CD4-positive, CD25-positive, alpha-beta regulatory T cell (primary cell): ENCODE results near the gene ZNHIT3. TPM values are rescaled to one million over a fixed set of nuclear protein-coding genes. Genes with fewer than 3 reads are reported as not detected.

Source experiments
- ATAC-seq, 2 donors: fragments of 150-1000 bp; cut with Tn5 transposase; one replicate each; pipeline ENCODE4 v1.10.0; 2021; ENCODE audit warnings: low read depth in 2 of 2, moderate number of reproducible peaks in 2 of 2, moderate library complexity in 1 of 2
- DNase-seq, 3 donors: peaks; one replicate each; pipeline versions ENCODE4 v3.0.0 to v3.0.0-alpha.2; 2012 to 2022; ENCODE audit warnings: mixed read lengths in 1 of 3
- H3K27ac ChIP-seq: one replicate; pipeline ENCODE4 v1.7.0; 2013; ENCODE audit warnings: mild to moderate bottlenecking, low read length; ENCODE audit not compliant: insufficient read depth, poor library complexity, severe bottlenecking
- H3K27me3 ChIP-seq: one replicate; pipeline ENCODE4 v1.7.0; 2013; ENCODE audit warnings: low read length; ENCODE audit not compliant: control insufficient read depth, insufficient read depth
- H3K36me3 ChIP-seq: one replicate; pipeline ENCODE4 v1.7.0; 2013; ENCODE audit warnings: mild to moderate bottlenecking, low read length, moderate library complexity; ENCODE audit not compliant: control insufficient read depth, insufficient read depth
- H3K4me1 ChIP-seq: 2 replicates; pipeline ENCODE4 v1.7.0; 2013; ENCODE audit warnings: mild to moderate bottlenecking, low read length; ENCODE audit not compliant: insufficient read depth, control insufficient read depth, poor library complexity, severe bottlenecking
- H3K4me3 ChIP-seq: one replicate; pipeline ENCODE4 v1.7.0; 2013; ENCODE audit warnings: low read depth, mild to moderate bottlenecking, low read length, moderate library complexity
- H3K9me3 ChIP-seq, 2 experiments: 1 replicate in 1 of 2; 2 replicates in 1 of 2; pipeline ENCODE4 v1.7.0; 2013; ENCODE audit warnings: low read length in 2 of 2, mild to moderate bottlenecking in 1 of 2, moderate library complexity in 1 of 2; ENCODE audit not compliant: control insufficient read depth in 2 of 2
- H3K27ac Mint-ChIP-seq, 3 donors: one replicate each; pipeline ENCODE4 v1.8.0; 2020 to 2022; ENCODE audit warnings: mild to moderate bottlenecking in 3 of 3, mixed read lengths in 3 of 3, moderate library complexity in 2 of 3
- H3K27me3 Mint-ChIP-seq: one replicate; pipeline ENCODE4 v1.8.0; 2022; ENCODE audit warnings: mild to moderate bottlenecking, mixed read lengths
- H3K36me3 Mint-ChIP-seq: one replicate; pipeline ENCODE4 v1.8.0; 2020; ENCODE audit warnings: mixed read lengths
- H3K4me1 Mint-ChIP-seq, 4 donors: one replicate each; pipeline ENCODE4 v1.8.0; 2020 to 2022; ENCODE audit warnings: mixed read lengths in 4 of 4, mild to moderate bottlenecking in 1 of 4
- H3K4me3 Mint-ChIP-seq, 4 donors: one replicate each; pipeline ENCODE4 v1.8.0; 2020 to 2022; ENCODE audit warnings: mild to moderate bottlenecking in 4 of 4, mixed read lengths in 4 of 4, moderate library complexity in 3 of 4
- H3K9me3 Mint-ChIP-seq, 7 donors: one replicate each; pipeline ENCODE4 v1.8.0; 2020 to 2022; ENCODE audit warnings: mixed read lengths in 7 of 7, mild to moderate bottlenecking in 3 of 7, moderate library complexity in 2 of 7
- polyA plus RNA-seq, 4 donors: library from polyadenylated mRNA; unstranded; fragments of 300-500 nt; fragmentation: Illumina TruSeq; gene quantifications; one replicate each; pipeline ENCODE4 v1.2.3, GENCODE V29; 2021
- total RNA-seq: library from RNA; stranded (reverse); gene quantifications from one replicate; pipeline ENCODE4 v1.2.3, GENCODE V29; 2022

The ZNHIT3 gene
- total and polyA plus RNA-seq, 5 donors from 2014 or later: 51.5 to 137 (median 113) TPM

DNA sequence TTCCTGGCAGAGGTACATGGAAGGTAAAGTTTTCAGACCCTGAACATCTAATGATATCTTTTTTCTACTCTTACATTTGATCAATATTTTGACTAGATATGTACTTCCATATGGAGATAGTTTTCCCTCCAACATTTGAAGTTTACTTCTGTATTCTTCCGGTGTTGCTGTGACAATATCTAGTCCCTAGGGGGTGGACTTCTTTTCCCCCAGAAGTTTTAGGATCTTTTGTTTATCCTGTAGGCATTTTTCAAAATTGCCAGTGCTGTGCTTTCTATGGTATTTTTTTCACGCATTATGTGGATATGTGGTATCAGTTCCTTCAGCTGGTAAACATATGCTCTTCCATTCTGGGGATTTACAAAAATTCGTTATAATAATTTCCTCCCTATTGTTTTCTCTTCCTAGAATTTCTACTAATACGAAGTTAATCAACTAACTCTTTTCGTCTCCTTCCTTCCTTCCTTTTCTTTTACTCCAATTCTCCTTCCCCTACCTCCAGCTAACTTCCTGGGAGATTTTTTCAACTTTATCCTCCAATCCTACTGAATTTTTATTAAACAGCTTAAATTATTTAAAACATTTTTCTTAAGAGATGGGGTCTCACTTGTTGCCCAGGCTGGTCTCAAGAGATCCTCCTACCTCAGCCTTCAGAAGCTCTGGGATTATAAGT is 26.1 kb upstream of the ZNHIT3 start:
- Mint-ChIP-seq H3K36me3 (no peaks in the 10 kb centered on the region), H3K27ac (peak overlapping the region in 1 of 3 donors; percentile 81), H3K4me3 (no peak overlapping the region), H3K27me3 (peaks cover 27% of the 10 kb centered on the region), H3K9me3 (peaks cover 0 to 5% (median 0%) of the 10 kb centered on the region in 7 donors), H3K4me1 (no peaks in the 10 kb centered on the region)
- ATAC-seq (no peak), DNase-seq (no peak)
- Histone ChIP-seq H3K27ac (no peak overlapping the region), H3K9me3 (no peaks in the 10 kb centered on the region), H3K27me3 (peaks cover 3% of the 10 kb centered on the region), H3K4me3 (no peak overlapping the region), H3K36me3 (no peaks in the 10 kb centered on the region), H3K4me1 (no peaks in the 10 kb centered on the region)

DNA sequence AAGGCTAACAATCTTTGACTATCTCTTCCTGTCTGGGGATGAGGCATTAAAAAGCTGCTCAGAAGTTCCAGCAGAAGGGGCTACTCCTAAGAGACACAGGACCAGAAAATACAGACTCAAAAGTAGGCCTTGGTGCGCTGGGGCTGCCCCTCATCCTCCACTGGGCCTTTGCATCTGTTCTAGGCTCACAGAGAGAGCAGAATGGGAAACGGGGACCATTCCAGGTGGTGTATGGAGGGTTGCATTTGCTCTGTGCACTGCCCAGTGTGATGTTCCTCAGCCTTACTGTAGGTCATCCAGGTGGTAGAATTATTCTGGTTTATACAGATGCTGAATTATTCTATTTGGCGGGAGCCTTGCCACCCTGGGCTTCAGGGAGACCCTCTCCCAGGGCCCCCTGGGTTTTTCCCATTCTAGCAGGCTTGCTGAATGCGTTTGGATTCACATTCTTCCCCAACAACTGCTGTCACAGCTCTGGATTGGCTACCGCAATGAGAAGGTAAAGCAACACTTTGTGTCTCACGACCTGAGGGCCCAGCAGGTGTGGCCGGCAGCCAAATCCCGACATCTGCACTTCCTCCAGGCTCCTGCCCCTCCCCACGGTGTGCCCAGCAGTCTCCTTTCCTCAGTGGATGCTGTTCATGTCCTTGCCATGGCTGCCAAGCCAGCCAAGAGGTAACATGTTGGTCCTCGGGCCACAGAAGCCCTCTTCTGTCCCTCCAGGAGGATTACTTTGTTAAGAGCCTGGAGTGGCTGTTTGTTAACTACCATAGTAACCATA is 25.0 kb upstream of the ZNHIT3 start:
- DNase-seq (no peak), ATAC-seq (no peak)
- H3K4me1 ChIP-seq: no peaks in the 10 kb centered on the region
- H3K27me3 ChIP-seq: peaks cover 3% of the 10 kb centered on the region
- H3K4me3 ChIP-seq: no peak overlapping the region
- H3K27me3 Mint-ChIP-seq: peaks cover 32% of the 10 kb centered on the region
- H3K27ac ChIP-seq: no peak overlapping the region
- H3K27ac Mint-ChIP-seq: peak overlapping the region in 1 of 3 donors; percentile 80
- H3K36me3 ChIP-seq: no peaks in the 10 kb centered on the region
- peaks cover 0 to 5% (median 0%) of the 10 kb centered on the region in 7 donors for H3K9me3 Mint-ChIP-seq
- H3K4me3 Mint-ChIP-seq: no peak overlapping the region
- no peaks in the 10 kb centered on the region for H3K4me1 Mint-ChIP-seq
- no peaks in the 10 kb centered on the region for H3K36me3 Mint-ChIP-seq
- no peaks in the 10 kb centered on the region for H3K9me3 ChIP-seq

DNA sequence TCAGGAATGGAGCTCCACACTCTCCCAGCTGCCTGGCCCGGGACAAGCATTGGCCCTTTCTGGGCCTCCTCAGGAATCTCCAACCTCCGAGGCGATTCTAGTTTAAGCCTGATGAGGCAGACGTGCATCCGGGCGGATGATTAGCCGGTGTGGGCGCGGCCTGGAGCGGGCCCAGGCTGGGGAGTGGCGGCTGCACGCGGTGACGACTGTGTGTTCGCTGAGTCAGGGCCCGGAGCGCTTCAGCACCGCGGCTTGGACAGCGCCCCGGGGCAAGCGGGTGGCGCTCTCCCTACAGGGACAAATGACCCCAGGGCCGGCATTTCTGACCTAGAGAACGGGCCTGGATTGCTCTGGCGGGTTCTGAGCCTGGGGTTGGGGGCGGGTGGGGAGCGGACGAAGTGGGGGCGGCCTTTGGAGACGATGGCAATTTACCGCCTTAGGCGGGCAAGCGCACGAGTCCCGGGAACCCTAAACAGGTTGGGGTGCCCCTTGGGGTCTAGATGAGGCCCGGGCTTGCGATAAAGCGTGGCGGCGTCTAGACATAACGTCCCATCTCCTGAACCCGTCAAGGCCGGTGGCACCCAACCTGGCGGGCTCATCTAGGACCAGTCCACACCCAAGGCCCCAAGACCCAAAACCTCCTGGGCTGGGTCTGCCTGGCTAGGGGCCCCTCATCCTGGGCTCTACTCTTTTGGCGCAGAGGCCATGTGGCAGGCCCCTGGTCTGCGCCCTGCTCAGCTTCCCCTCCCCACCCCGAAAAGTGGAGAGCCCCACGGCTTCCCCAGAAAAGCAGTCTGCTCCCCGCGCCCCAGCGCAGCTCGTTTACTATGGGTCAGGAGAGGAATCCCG is 22.3 kb upstream of the ZNHIT3 start:
- Histone ChIP-seq H3K36me3 (no peaks in the 10 kb centered on the region), H3K27me3 (peaks cover 4% of the 10 kb centered on the region), H3K9me3 (no peaks in the 10 kb centered on the region), H3K27ac (no peak overlapping the region), H3K4me1 (no peaks in the 10 kb centered on the region), H3K4me3 (no peak overlapping the region)
- peaks cover 46% of the 10 kb centered on the region for H3K27me3 Mint-ChIP-seq
- ATAC-seq (peak; percentile 58 to 72), DNase-seq (peak in 2 of 3 donors; percentile 27 to 68)
- no peaks in the 10 kb centered on the region for H3K36me3 Mint-ChIP-seq
- no peak overlapping the region for H3K4me3 Mint-ChIP-seq
- H3K4me1 Mint-ChIP-seq: no peaks in the 10 kb centered on the region
- H3K27ac Mint-ChIP-seq: no peak overlapping the region
- peaks cover 0 to 5% (median 0%) of the 10 kb centered on the region in 7 donors for H3K9me3 Mint-ChIP-seq

DNA sequence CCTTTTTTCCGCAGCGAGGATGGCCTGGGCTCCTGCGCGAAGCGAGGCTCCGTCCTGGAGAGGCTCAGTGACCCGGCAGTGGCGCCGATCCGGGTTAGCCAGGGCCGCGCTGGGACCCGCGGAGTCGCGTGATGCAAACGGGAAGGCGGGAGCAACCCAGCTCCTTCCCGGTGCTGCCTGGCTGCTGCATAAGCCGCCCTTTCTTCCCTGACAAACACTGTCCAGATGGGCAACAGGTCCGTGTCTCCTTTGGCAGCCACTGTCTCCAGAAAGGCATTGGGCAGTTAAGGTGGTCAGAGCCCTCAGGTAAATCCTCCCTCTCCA is 21.8 kb upstream of the ZNHIT3 start:
- Histone ChIP-seq H3K27ac (no peak overlapping the region), H3K4me3 (no peak overlapping the region), H3K4me1 (no peaks in the 10 kb centered on the region), H3K36me3 (no peaks in the 10 kb centered on the region), H3K9me3 (no peaks in the 10 kb centered on the region), H3K27me3 (peaks cover 4% of the 10 kb centered on the region)
- Mint-ChIP-seq H3K36me3 (no peaks in the 10 kb centered on the region), H3K4me3 (no peak overlapping the region), H3K9me3 (peaks cover 0 to 5% (median 0%) of the 10 kb centered on the region in 7 donors), H3K27ac (no peak overlapping the region), H3K4me1 (no peaks in the 10 kb centered on the region), H3K27me3 (peaks cover 47% of the 10 kb centered on the region)
- ATAC-seq (no peak), DNase-seq (no peak)

- H3K27ac ChIP-seq: no peak overlapping the region
- H3K27ac Mint-ChIP-seq: no peak overlapping the region
- no peaks in the 10 kb centered on the region for H3K4me1 Mint-ChIP-seq
- H3K4me3 ChIP-seq: no peak overlapping the region
- no peak overlapping the region for H3K4me3 Mint-ChIP-seq
- H3K27me3 Mint-ChIP-seq: peaks cover 38% of the 10 kb centered on the region
- H3K27me3 ChIP-seq: peaks cover 2% of the 10 kb centered on the region
- H3K4me1 ChIP-seq: no peaks in the 10 kb centered on the region
- H3K36me3 ChIP-seq: no peaks in the 10 kb centered on the region
- H3K9me3 ChIP-seq: no peaks in the 10 kb centered on the region
- no peaks in the 10 kb centered on the region for H3K36me3 Mint-ChIP-seq
- no peak for ATAC-seq
- DNase-seq: no peak
- no peaks in the 10 kb centered on the region for H3K9me3 Mint-ChIP-seq
Measured at GRCh38 chr17:36468903-36469635, 17.4 kb upstream of the ZNHIT3 start.

DNA sequence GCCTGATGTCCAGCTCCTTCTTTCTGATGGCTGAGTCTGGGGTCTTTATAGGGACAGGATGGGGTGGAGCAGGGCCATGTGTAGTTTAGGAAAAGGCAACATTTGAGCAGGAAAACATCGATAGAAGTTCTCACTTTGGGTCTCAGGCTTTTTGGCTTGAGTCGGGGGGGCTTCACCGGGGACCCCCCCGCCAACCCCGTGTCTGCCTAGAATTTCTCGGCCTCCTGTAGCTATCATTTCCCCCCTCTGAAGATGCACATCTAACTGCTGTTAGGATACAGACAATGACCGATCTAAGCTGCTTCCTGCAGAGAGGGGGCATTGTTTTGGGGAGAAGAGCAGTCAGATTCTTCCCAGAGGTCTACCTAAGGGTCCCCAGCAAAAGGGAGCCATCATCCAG is 16.7 kb upstream of the ZNHIT3 start:
- H3K4me1 ChIP-seq: no peaks in the 10 kb centered on the region
- DNase-seq: no peak
- H3K9me3 ChIP-seq: no peaks in the 10 kb centered on the region
- no peak overlapping the region for H3K4me3 Mint-ChIP-seq
- H3K9me3 Mint-ChIP-seq: no peaks in the 10 kb centered on the region
- H3K27me3 ChIP-seq: peaks cover 2% of the 10 kb centered on the region
- H3K27ac ChIP-seq: no peak overlapping the region
- H3K36me3 Mint-ChIP-seq: no peaks in the 10 kb centered on the region
- no peaks in the 10 kb centered on the region for H3K36me3 ChIP-seq
- no peaks in the 10 kb centered on the region for H3K4me1 Mint-ChIP-seq
- ATAC-seq: no peak
- no peak overlapping the region for H3K27ac Mint-ChIP-seq
- H3K27me3 Mint-ChIP-seq: peaks cover 41% of the 10 kb centered on the region
- no peak overlapping the region for H3K4me3 ChIP-seq

DNA sequence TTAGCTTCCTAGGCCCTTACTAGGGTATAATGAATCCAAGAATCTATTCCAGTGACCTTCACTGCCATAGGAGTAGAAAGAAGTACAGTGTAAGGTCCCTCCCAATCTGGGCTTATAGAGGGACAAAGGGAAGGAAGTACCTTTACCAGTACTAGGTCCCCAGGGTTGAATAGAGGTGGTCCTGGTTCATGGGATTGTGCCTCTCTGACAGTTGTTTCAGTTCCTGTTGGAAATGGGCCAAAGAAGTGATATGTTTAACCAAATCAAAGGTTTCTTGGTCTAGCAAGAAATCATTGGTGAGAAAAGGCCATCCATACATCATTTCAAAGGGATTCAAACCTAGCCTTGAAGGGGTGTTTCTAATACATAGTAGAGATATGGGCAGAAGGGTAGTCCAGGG is 16.0 kb upstream of the ZNHIT3 start:
- peaks cover 41% of the 10 kb centered on the region for H3K27me3 Mint-ChIP-seq
- H3K27ac Mint-ChIP-seq: no peak overlapping the region
- H3K4me3 ChIP-seq: no peak overlapping the region
- DNase-seq (no peak), ATAC-seq (no peak)
- H3K36me3 Mint-ChIP-seq: no peaks in the 10 kb centered on the region
- H3K36me3 ChIP-seq: no peaks in the 10 kb centered on the region
- H3K27me3 ChIP-seq: peaks cover 2% of the 10 kb centered on the region
- no peaks in the 10 kb centered on the region for H3K9me3 Mint-ChIP-seq
- no peak overlapping the region for H3K27ac ChIP-seq
- H3K4me1 Mint-ChIP-seq: no peaks in the 10 kb centered on the region
- no peaks in the 10 kb centered on the region for H3K4me1 ChIP-seq
- no peaks in the 10 kb centered on the region for H3K9me3 ChIP-seq
- no peak overlapping the region for H3K4me3 Mint-ChIP-seq
